DND-41 (cell line): ENCODE results near the gene USP17L15.
"Not testable (repeated sequence)": the region's sequence is repeated elsewhere in the genome, so short reads cannot be mapped to it uniquely, and the experiment has no call there.

ENCODE experiments used
- EZH2 ChIP-seq: IDR thresholded peaks from 3 replicates; pipeline ENCODE4 v1.6.1; 2012; ENCODE audit warnings: borderline replicate concordance, low read depth, mild to moderate bottlenecking, moderate library complexity, low read length, inconsistent platforms; ENCODE audit not compliant: severe bottlenecking
- TF ChIP-seq, protein P1 (sequence below): IDR thresholded peaks from 2 replicates; pipeline ENCODE4 v1.5.1; 2012; ENCODE audit warnings: borderline replicate concordance, low read length, moderate library complexity, mild to moderate bottlenecking; ENCODE audit not compliant: poor library complexity, severe bottlenecking; ENCODE audit errors: extremely low read depth

- TF ChIP-seq, protein P1, sequence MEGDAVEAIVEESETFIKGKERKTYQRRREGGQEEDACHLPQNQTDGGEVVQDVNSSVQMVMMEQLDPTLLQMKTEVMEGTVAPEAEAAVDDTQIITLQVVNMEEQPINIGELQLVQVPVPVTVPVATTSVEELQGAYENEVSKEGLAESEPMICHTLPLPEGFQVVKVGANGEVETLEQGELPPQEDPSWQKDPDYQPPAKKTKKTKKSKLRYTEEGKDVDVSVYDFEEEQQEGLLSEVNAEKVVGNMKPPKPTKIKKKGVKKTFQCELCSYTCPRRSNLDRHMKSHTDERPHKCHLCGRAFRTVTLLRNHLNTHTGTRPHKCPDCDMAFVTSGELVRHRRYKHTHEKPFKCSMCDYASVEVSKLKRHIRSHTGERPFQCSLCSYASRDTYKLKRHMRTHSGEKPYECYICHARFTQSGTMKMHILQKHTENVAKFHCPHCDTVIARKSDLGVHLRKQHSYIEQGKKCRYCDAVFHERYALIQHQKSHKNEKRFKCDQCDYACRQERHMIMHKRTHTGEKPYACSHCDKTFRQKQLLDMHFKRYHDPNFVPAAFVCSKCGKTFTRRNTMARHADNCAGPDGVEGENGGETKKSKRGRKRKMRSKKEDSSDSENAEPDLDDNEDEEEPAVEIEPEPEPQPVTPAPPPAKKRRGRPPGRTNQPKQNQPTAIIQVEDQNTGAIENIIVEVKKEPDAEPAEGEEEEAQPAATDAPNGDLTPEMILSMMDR: not testable (repeated sequence)
- not testable (repeated sequence) for TF ChIP-seq EZH2
Observed at GRCh38 chr4:9243579-9243978, 9.4 kb downstream of the USP17L15 start, which contains the start of gene USP17L17.
